WTC11 (cell line): ENCODE data around the gene RASGRF2. TPM values are rescaled to one million over a fixed set of nuclear protein-coding genes. Genes with fewer than 3 reads are reported as not detected.

Experiments
- ATAC-seq: fragments of 200-7000 bp; cut with Tn5 transposase; 2 replicates; pipeline ENCODE4 v1.10.0; 2021; ENCODE audit warnings: mild to moderate bottlenecking, moderate library complexity
- CTCF ChIA-PET: fragments of 300-600 bp; sonication (Branson Sonifier 250); formaldehyde crosslinking; loops from one replicate; lab custom pipeline; 2021; ENCODE audit warnings: antibody characterized with exemption; lab: Charles Lee
- POLR2A ChIA-PET: fragments of 350-600 bp; sonication (Branson Sonifier 250); formaldehyde crosslinking; loops from one replicate; lab custom pipeline; 2021; ENCODE audit warnings: antibody characterized with exemption; lab: Charles Lee
- DNase-seq: peaks from one replicate; pipeline ENCODE4 v3.0.0; 2021; ENCODE audit warnings: low spot score
- H3K27ac Mint-ChIP-seq: 2 replicates; pipeline ENCODE4 v1.8.0; 2021; ENCODE audit warnings: mixed read lengths
- H3K27me3 Mint-ChIP-seq: 2 replicates; pipeline ENCODE4 v1.8.0; 2021; ENCODE audit warnings: low read depth, mild to moderate bottlenecking, moderate library complexity, mixed read lengths
- H3K36me3 Mint-ChIP-seq: 2 replicates; pipeline ENCODE4 v1.8.0; 2021; ENCODE audit warnings: mixed read lengths
- H3K4me1 Mint-ChIP-seq: 2 replicates; pipeline ENCODE4 v1.8.0; 2022; ENCODE audit warnings: mixed read lengths
- H3K4me3 Mint-ChIP-seq: 2 replicates; pipeline ENCODE4 v1.8.0; 2021; ENCODE audit warnings: mild to moderate bottlenecking, moderate library complexity, mixed read lengths
- H3K9me3 Mint-ChIP-seq: 2 replicates; pipeline ENCODE4 v1.8.0; 2021; ENCODE audit warnings: mixed read lengths
- ATF6 ChIP-seq: sonication (generic); formaldehyde crosslinking; IDR thresholded peaks from 2 replicates; pipeline ENCODE4 v1.8.1; 2023; ENCODE audit warnings: mild to moderate bottlenecking, missing genetic modification reagents
- ELF4 ChIP-seq: sonication (generic); formaldehyde crosslinking; IDR thresholded peaks from 2 replicates; pipeline ENCODE4 v1.8.1; 2022; ENCODE audit warnings: low read depth, mild to moderate bottlenecking, moderate library complexity, missing genetic modification reagents
- FOXP1 ChIP-seq: sonication (generic); formaldehyde crosslinking; IDR thresholded peaks from 2 replicates; pipeline ENCODE4 v1.8.0; 2022; ENCODE audit warnings: missing genetic modification reagents, mild to moderate bottlenecking, moderate library complexity, borderline replicate concordance
- HMGXB4 ChIP-seq: sonication (generic); formaldehyde crosslinking; IDR thresholded peaks from 2 replicates; pipeline ENCODE4 v1.8.1; 2023; ENCODE audit warnings: mild to moderate bottlenecking, moderate library complexity, missing genetic modification reagents
- MLX ChIP-seq: sonication (generic); formaldehyde crosslinking; IDR thresholded peaks from 2 replicates; pipeline ENCODE4 v1.8.1; 2023; ENCODE audit warnings: mild to moderate bottlenecking, missing genetic modification reagents, moderate library complexity
- MXD4 ChIP-seq: fragments of 250-450 bp; sonication (Bioruptor Pico); IDR thresholded peaks from 2 replicates; pipeline ENCODE4 v1.8.0; 2021; ENCODE audit warnings: mild to moderate bottlenecking, moderate library complexity, borderline replicate concordance
- PRDM15 ChIP-seq: sonication (generic); formaldehyde crosslinking; IDR thresholded peaks from 2 replicates; pipeline ENCODE4 v1.8.0; 2022; ENCODE audit warnings: missing genetic modification reagents
- TCF7 ChIP-seq: sonication (generic); formaldehyde crosslinking; IDR thresholded peaks from 2 replicates; pipeline ENCODE4 v1.8.0; 2022; ENCODE audit warnings: mild to moderate bottlenecking, low read depth, missing genetic modification reagents, moderate library complexity
- TEAD1 ChIP-seq: sonication (generic); formaldehyde crosslinking; IDR thresholded peaks from 2 replicates; pipeline ENCODE4 v1.8.0; 2022; ENCODE audit warnings: mild to moderate bottlenecking, missing genetic modification reagents
- TP53 ChIP-seq: sonication (generic); formaldehyde crosslinking; IDR thresholded peaks from 2 replicates; pipeline ENCODE4 v1.8.1; 2023; ENCODE audit warnings: mild to moderate bottlenecking, missing genetic modification reagents
- ZBTB21 ChIP-seq: sonication (generic); formaldehyde crosslinking; IDR thresholded peaks from 2 replicates; pipeline ENCODE4 v1.8.1; 2023; ENCODE audit warnings: mild to moderate bottlenecking, missing genetic modification reagents, borderline replicate concordance
- ZNF232 ChIP-seq: sonication (generic); formaldehyde crosslinking; IDR thresholded peaks from 2 replicates; pipeline ENCODE4 v1.8.0; 2022; ENCODE audit warnings: mild to moderate bottlenecking, missing genetic modification reagents
- ZNF423 ChIP-seq: fragments of 250-450 bp; sonication (Bioruptor Pico); IDR thresholded peaks from 2 replicates; pipeline ENCODE4 v2.1.2; 2022; ENCODE audit warnings: mild to moderate bottlenecking, moderate library complexity
- ZNF532 ChIP-seq: fragments of 250-450 bp; sonication (Bioruptor Pico); IDR thresholded peaks from 2 replicates; pipeline ENCODE4 v1.9.0; 2021; ENCODE audit warnings: mild to moderate bottlenecking, borderline replicate concordance
- total RNA-seq: library from RNA; stranded (reverse); gene quantifications from 3 replicates; pipeline ENCODE4 v1.2.3, GENCODE V29; 2021

The RASGRF2 gene
- total RNA-seq, 1 experiment from 2014 or later = 17.6 TPM

GRCh38 chr5:80951366-80951765 is 8.8 kb upstream of the RASGRF2 start:
- ATAC-seq (no peak), DNase-seq (no peak)
- no peak overlapping the region for H3K4me3 Mint-ChIP-seq
- no peaks in the 10 kb centered on the region for H3K27me3 Mint-ChIP-seq
- no peaks in the 10 kb centered on the region for H3K36me3 Mint-ChIP-seq
- ChIA-PET POLR2A (no interaction called here), CTCF (no interaction called here)
- H3K4me1 Mint-ChIP-seq = peaks cover 14% of the 10 kb centered on the region
- no peak for TF ChIP-seq MLX (CRISPR knock-in tag)
- H3K27ac Mint-ChIP-seq = no peak overlapping the region
- H3K9me3 Mint-ChIP-seq = peaks cover 11% of the 10 kb centered on the region

GRCh38 chr5:80953587-80953986 is 6.6 kb upstream of the RASGRF2 start:
- no peak for ATAC-seq
- no peaks in the 10 kb centered on the region for H3K36me3 Mint-ChIP-seq
- no peaks in the 10 kb centered on the region for H3K9me3 Mint-ChIP-seq
- POLR2A ChIA-PET = no interaction called here
- no peak for TF ChIP-seq ZBTB21 (CRISPR knock-in tag)
- TF ChIP-seq ELF4 = no peak
- no peaks in the 10 kb centered on the region for H3K27me3 Mint-ChIP-seq
- no peak overlapping the region for H3K27ac Mint-ChIP-seq
- H3K4me3 Mint-ChIP-seq = no peak overlapping the region
- H3K4me1 Mint-ChIP-seq = peaks cover 36% of the 10 kb centered on the region
- no peak for DNase-seq
- CTCF ChIA-PET = no interaction called here

- Mint-ChIP-seq H3K9me3 (no peaks in the 10 kb centered on the region), H3K36me3 (no peaks in the 10 kb centered on the region), H3K27ac (no peak overlapping the region), H3K4me3 (no peak overlapping the region), H3K4me1 (peaks cover 49% of the 10 kb centered on the region), H3K27me3 (peaks cover 6% of the 10 kb centered on the region)
- no peak for DNase-seq
- no peak for ATAC-seq
- ChIA-PET POLR2A (no interaction called here), CTCF (interaction anchor here (1.0 kb wide), 1 partner anchor 240 kb away, joined by 3 read pairs; no protein-coding TSS in a partner anchor)
- no peak for TF ChIP-seq FOXP1
- TF ChIP-seq TP53 (CRISPR knock-in tag) = no peak
Observed at GRCh38 chr5:80955082-80955590, 5.0 kb upstream of the RASGRF2 start.

GRCh38 chr5:80956272-80956671 is 3.9 kb upstream of the RASGRF2 start:
- peak overlapping the region; percentile 91; the same call in 1 of the 2 replicates for H3K27ac Mint-ChIP-seq
- H3K9me3 Mint-ChIP-seq = no peaks in the 10 kb centered on the region
- H3K4me3 Mint-ChIP-seq = no peak overlapping the region
- H3K27me3 Mint-ChIP-seq = peaks cover 11% of the 10 kb centered on the region
- CTCF ChIA-PET = interaction anchor here (1.3 to 3.2 kb wide), 4 partner anchors 17 to 244 kb away, joined by 3 to 15 read pairs (median 6); no protein-coding TSS in a partner anchor
- POLR2A ChIA-PET = no interaction called here
- H3K4me1 Mint-ChIP-seq = peaks cover 52% of the 10 kb centered on the region
- no peak for DNase-seq
- no peak for ATAC-seq
- no peaks in the 10 kb centered on the region for H3K36me3 Mint-ChIP-seq
- TF ChIP-seq ATF6 (CRISPR knock-in tag) (no peak), MXD4 (0 out of 2 replicates have a peak, but pooled peaks have one; percentile 29), TCF7 (CRISPR knock-in tag) (no peak), ZNF423 (CRISPR knock-in tag) (peak; percentile 35; the same call in 1 of the 2 replicates), ZNF532 (CRISPR knock-in tag) (peak; percentile 79; the same call in 1 of the 2 replicates), HMGXB4 (CRISPR knock-in tag) (no peak), PRDM15 (CRISPR knock-in tag) (no peak), TEAD1 (CRISPR knock-in tag) (no peak), ZNF232 (CRISPR knock-in tag) (no peak)
